Neural cell (in vitro differentiated cells): ENCODE data around the gene IL1RL2. TPM values are rescaled to one million over a fixed set of nuclear protein-coding genes. Genes with fewer than 3 reads are reported as not detected.

Experiments used
- H2AFZ ChIP-seq: fragments of 200-600, 300-800 bp; sonication (generic), shearing (Covaris generic); 2 replicates; pipeline ENCODE4 v1.6.0; 2014; ENCODE audit warnings: low read depth, mild to moderate bottlenecking, antibody characterized with exemption, low read length, moderate library complexity
- H3F3A ChIP-seq: fragments of 200-600 bp; shearing (Covaris generic); 2 replicates; pipeline ENCODE4 v1.6.1; 2016; ENCODE audit warnings: mild to moderate bottlenecking, moderate library complexity, mixed read lengths, antibody characterized with exemption, low read length; ENCODE audit not compliant: insufficient read depth, poor library complexity, severe bottlenecking
- H3K27ac ChIP-seq: fragments of 200-600, 300-800 bp; sonication (generic), shearing (Covaris generic); 2 replicates; pipeline ENCODE4 v1.5.1; 2014; ENCODE audit warnings: mild to moderate bottlenecking, low read length, moderate library complexity
- H3K27me3 ChIP-seq: fragments of 300-800, 200-600 bp; sonication (generic), shearing (Covaris generic); 2 replicates; pipeline ENCODE4 v1.6.0; 2014; ENCODE audit warnings: mild to moderate bottlenecking, low read depth, low read length, moderate library complexity; ENCODE audit not compliant: insufficient read depth
- H3K36me3 ChIP-seq: fragments of 300-800, 200-600 bp; sonication (generic), shearing (Covaris generic); 2 replicates; pipeline ENCODE4 v1.5.1; 2014; ENCODE audit warnings: mild to moderate bottlenecking, antibody characterized with exemption, low read length, moderate library complexity; ENCODE audit not compliant: insufficient read depth
- H3K4me2 ChIP-seq: fragments of 300-800, 200-600 bp; sonication (generic), shearing (Covaris generic); 2 replicates; pipeline ENCODE4 v1.6.0; 2014; ENCODE audit warnings: mild to moderate bottlenecking, low read length
- H3K4me3 ChIP-seq: fragments of 300-800, 200-600 bp; sonication (generic), shearing (Covaris generic); 2 replicates; pipeline ENCODE4 v1.5.1; 2014; ENCODE audit warnings: mild to moderate bottlenecking, low read length, moderate library complexity
- H3K79me2 ChIP-seq: fragments of 200-600 bp; shearing (Covaris generic); replicated peaks from 2 replicates; pipeline ENCODE4 v1.6.0; 2014; ENCODE audit warnings: mild to moderate bottlenecking, low read length, moderate library complexity; ENCODE audit not compliant: insufficient read depth
- H3K9ac ChIP-seq: fragments of 300-800, 200-600 bp; sonication (generic), shearing (Covaris generic); 2 replicates; pipeline ENCODE4 v1.6.1; 2016; ENCODE audit warnings: mild to moderate bottlenecking, low read length, mixed read lengths
- H3K9me2 ChIP-seq: fragments of 200-600 bp; shearing (Covaris generic); 2 replicates; pipeline ENCODE4 v1.6.1; 2016; ENCODE audit warnings: mild to moderate bottlenecking, low read length, mixed read lengths; ENCODE audit not compliant: insufficient read depth
- H3K9me3 ChIP-seq: fragments of 200-600, 300-800 bp; sonication (generic), shearing (Covaris generic); 2 replicates; pipeline ENCODE4 v1.6.1; 2016; ENCODE audit warnings: mild to moderate bottlenecking, mixed run types, low read length, moderate library complexity, mixed read lengths
- H4K20me1 ChIP-seq: fragments of 200-600 bp; shearing (Covaris generic); 2 replicates; pipeline ENCODE4 v1.6.1; 2016; ENCODE audit warnings: mild to moderate bottlenecking, mixed run types; ENCODE audit not compliant: insufficient read depth
- CTCF ChIP-seq: fragments of 450-650 bp; IDR thresholded peaks from 2 replicates; pipeline ENCODE4 v1.5.1; 2014; ENCODE audit warnings: antibody characterized with exemption, mild to moderate bottlenecking, moderate library complexity; ENCODE audit not compliant: poor library complexity, severe bottlenecking
- EP300 ChIP-seq: fragments of 450-650 bp; conservative IDR thresholded peaks from 2 replicates; pipeline ENCODE4 v1.6.1; 2014; ENCODE audit warnings: antibody characterized with exemption, mild to moderate bottlenecking, moderate library complexity; ENCODE audit not compliant: poor library complexity, severe bottlenecking
- EZH2 ChIP-seq: fragments of 200-600, 300-800 bp; shearing (Covaris generic), sonication (generic); IDR thresholded peaks from 2 replicates; pipeline ENCODE4 v1.6.1; 2014; ENCODE audit warnings: antibody characterized with exemption, low read length, borderline replicate concordance, mild to moderate bottlenecking; ENCODE audit not compliant: insufficient read depth, poor library complexity, severe bottlenecking
- MXI1 ChIP-seq: fragments of 450-650 bp; conservative IDR thresholded peaks from 2 replicates; pipeline ENCODE4 v1.6.1; 2014; ENCODE audit warnings: antibody characterized with exemption, mild to moderate bottlenecking; ENCODE audit not compliant: poor library complexity, severe bottlenecking
- POLR2AphosphoS5 ChIP-seq: IDR thresholded peaks from 2 replicates; pipeline ENCODE4 v1.6.1; 2012
- RAD21 ChIP-seq: fragments of 450-650 bp; conservative IDR thresholded peaks from 2 replicates; pipeline ENCODE4 v1.6.1; 2014; ENCODE audit warnings: antibody characterized with exemption, mild to moderate bottlenecking, moderate library complexity
- REST ChIP-seq: IDR thresholded peaks from 2 replicates; pipeline ENCODE4 v1.6.1; 2012; ENCODE audit warnings: borderline replicate concordance
- SMC3 ChIP-seq: fragments of 450-650 bp; conservative IDR thresholded peaks from 2 replicates; pipeline ENCODE4 v1.6.1; 2014; ENCODE audit warnings: antibody characterized with exemption, mild to moderate bottlenecking, moderate library complexity; ENCODE audit not compliant: poor library complexity
- TAF1 ChIP-seq: IDR thresholded peaks from 2 replicates; pipeline ENCODE4 v1.6.1; 2012; ENCODE audit warnings: low read depth
- polyA plus RNA-seq: library from polyadenylated mRNA; depleted of rRNA; stranded (reverse); fragments of >200 nt; gene quantifications from 2 replicates; pipeline ENCODE4 v1.2.3, GENCODE V29; 2014

The IL1RL2 gene
- polyA plus RNA-seq, 1 donor from 2014 or later = not detected

DNA sequence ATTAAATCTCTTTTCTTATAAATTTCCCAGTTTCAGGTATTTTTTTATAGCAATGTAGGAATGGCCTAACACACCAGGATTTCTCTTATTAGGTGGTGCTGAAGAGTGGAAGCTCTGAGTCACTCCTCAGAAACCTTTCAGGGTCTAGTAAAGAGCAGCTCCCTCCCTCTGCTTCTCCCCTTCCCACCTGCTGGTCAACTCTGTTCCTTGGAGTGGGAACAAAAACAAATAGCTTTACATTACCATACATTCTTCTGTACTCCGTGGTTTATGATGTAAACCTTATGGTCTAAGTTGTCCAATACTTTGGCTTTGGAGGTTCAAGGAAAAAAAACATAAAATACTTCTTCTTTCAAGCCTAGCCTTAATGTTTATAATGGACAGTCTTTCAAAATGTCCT lies 47.0 kb upstream of the IL1RL2 start:
- Histone ChIP-seq H3K9me2 (no peaks in the 10 kb centered on the region), H3K4me3 (no peak overlapping the region), H3K27ac (no peak overlapping the region), H3K36me3 (no peaks in the 10 kb centered on the region), H3K9ac (no peak overlapping the region), H3K9me3 (no peaks in the 10 kb centered on the region), H3F3A (no peaks in the 10 kb centered on the region), H2AFZ (no peak overlapping the region), H3K27me3 (peaks cover 29% of the 10 kb centered on the region), H3K79me2 (no peaks in the 10 kb centered on the region), H3K4me2 (no peak overlapping the region), H4K20me1 (no peaks in the 10 kb centered on the region)
- TF ChIP-seq RAD21 = no peak
- TF ChIP-seq REST = no peak

DNA sequence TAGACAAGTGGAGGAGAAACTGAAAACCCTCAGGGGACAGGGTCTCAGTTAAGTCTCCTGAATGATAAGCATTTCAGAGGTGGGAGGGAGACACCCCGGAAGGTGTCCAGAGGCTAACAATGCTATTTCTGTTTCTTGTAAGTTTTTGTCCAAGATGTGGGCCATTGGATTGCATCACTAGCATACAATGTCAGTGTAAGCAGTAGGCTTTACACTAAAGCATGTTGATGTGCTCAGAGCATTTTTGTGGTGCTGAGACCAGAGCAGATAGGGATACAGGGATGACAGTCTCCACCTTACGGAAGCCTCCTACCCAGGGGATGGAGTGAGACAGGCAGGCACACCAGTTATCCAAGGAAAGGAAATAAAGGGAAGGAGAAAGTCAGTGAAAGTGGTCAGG lies 46.4 kb upstream of the IL1RL2 start:
- H3K9me3 ChIP-seq = no peaks in the 10 kb centered on the region
- no peak overlapping the region for H3K4me2 ChIP-seq
- no peaks in the 10 kb centered on the region for H3K79me2 ChIP-seq
- H3K9ac ChIP-seq = no peak overlapping the region
- no peak overlapping the region for H3K27ac ChIP-seq
- no peak for TF ChIP-seq REST
- TF ChIP-seq SMC3 = no peak
- TF ChIP-seq EP300 = no peak
- no peak for TF ChIP-seq CTCF
- no peak for TF ChIP-seq POLR2AphosphoS5
- TF ChIP-seq EZH2 = no peak
- no peak for TF ChIP-seq TAF1
- no peak for TF ChIP-seq MXI1
- TF ChIP-seq RAD21 = no peak
- H3K9me2 ChIP-seq = no peaks in the 10 kb centered on the region
- no peak overlapping the region for H3K4me3 ChIP-seq
- H2AFZ ChIP-seq = no peak overlapping the region
- H3F3A ChIP-seq = no peaks in the 10 kb centered on the region
- no peaks in the 10 kb centered on the region for H4K20me1 ChIP-seq
- H3K27me3 ChIP-seq = peaks cover 29% of the 10 kb centered on the region
- H3K36me3 ChIP-seq = no peaks in the 10 kb centered on the region
